Pancreas (tissue), 10 donors: Measurements from ENCODE around the gene STIM1. TPM values are rescaled to one million over a fixed set of nuclear protein-coding genes. Genes with fewer than 3 reads are reported as not detected.

Source experiments
- ATAC-seq, 4 donors: fragments of 200-7000 bp; cut with Tn5 transposase; one replicate each; pipeline versions ENCODE4 v1.8.0 to v1.9.1; 2020; ENCODE audit warnings: mild to moderate bottlenecking in 4 of 4, moderate library complexity in 4 of 4
- DNase-seq, 6 donors: peaks; one replicate each; pipeline ENCODE4 v3.0.0-alpha.2; 2020
- FAIRE-seq: peaks from 2 replicates; lab custom pipeline; 2012; peaks lifted over from hg19 to GRCh38; lab: Jason Lieb, UNC
- H3K27ac ChIP-seq, 4 donors: fragments of 200-600 bp; sonication (generic); 1 replicate in 3 of 4; 2 replicates in 1 of 4; pipeline versions ENCODE4 v1.5.0 to v1.8.0; 2020
- H3K27me3 ChIP-seq, 4 donors: fragments of 200-600 bp; one replicate each; pipeline ENCODE4 v1.8.0; 2021
- H3K36me3 ChIP-seq, 3 donors: fragments of 200-600 bp; sonication (generic) in 1 of 3; one replicate each; pipeline versions ENCODE4 v1.5.0 to v1.8.0; 2020 to 2021
- H3K4me1 ChIP-seq, 3 donors: fragments of 200-600 bp; one replicate each; pipeline ENCODE4 v1.8.0; 2021
- H3K4me3 ChIP-seq, 4 donors: fragments of 200-600 bp; sonication (generic) in 2 of 4; one replicate each; pipeline versions ENCODE4 v1.5.0 to v1.8.0; 2020 to 2021
- H3K9me3 ChIP-seq, 4 donors: fragments of 200-600 bp; one replicate each; pipeline ENCODE4 v1.8.0; 2021
- CTCF ChIP-seq, 4 donors: fragments of 200-600 bp; sonication (generic) in 3 of 4; IDR thresholded peaks; one replicate each; pipeline versions ENCODE4 v1.5.0 to v1.8.0; 2021; ENCODE audit warnings: antibody characterized with exemption in 4 of 4
- WGBS, 2 donors: extraction: QIAGEN DNeasy Blood & Tissue Kit; methylation state at CpG; one replicate each; pipeline ENCODE4 v1.1.7; 2013; 5-methylcytosine and 5-hydroxymethylcytosine counted together
- intact Hi-C, 3 donors: fragments of 100-400 bp; cut with DNase I; formaldehyde crosslinking; loops; one replicate each; pipeline versions ENCODE4 v1.11.1 to v1.14.2; 2022
- polyA plus RNA-seq, 2 donors: library from polyadenylated mRNA; stranded (reverse); fragments of 200-250 nt; gene quantifications; one replicate each; pipeline ENCODE4 v1.2.3, GENCODE V29; 2013
- total RNA-seq, 6 donors: library from RNA; stranded (reverse); fragmentation: NEBNext Ultra II Directional in 4 of 6; extraction: Animal tissue kit (Norgen Biotek cat#: 25700) in 4 of 6; gene quantifications; one replicate each; pipeline versions ENCODE4 v1.2.1 to v1.2.4, GENCODE V29; 2021 to 2023
- donor health status: healthy with polysubstance abuse.
- donor health status: DM: no; HTN: no; CAD: no; lungs with moderate emphysema.
- donor health status: DM: no; HTN: no; CAD: no.
- donor health status: control.
- donor health status: control.
- donor health status: Bipolar disorder and iron deficiency.
- donor health status: DM: yes; HTN: yes; CAD: no.
- donor health status: DM: no; HTN: no; CAD: no.
- donor health status: DM: no; HTN: no; CAD: no.
- donor health status: DM: yes; HTN: yes; CAD: no.

STIM1 gene
- total RNA-seq (10 to 100 TPM; 17.0 to 28.9 (median 20.4) TPM), polyA plus RNA-seq (10 to 100 TPM; 10.2 to 13.3 TPM)

- peak; percentile 96 to 98 (median 97) for TF ChIP-seq CTCF (IDR thresholded peaks at IDR 0.05)
- ATAC-seq (peak; percentile 89 to 95 (median 91)), DNase-seq (peak; percentile 93 to 98 (median 96)), FAIRE-seq (no peak)
- Histone ChIP-seq H3K4me1 (peaks cover 16 to 36% (median 28%) of the 10 kb centered on the region in 3 donors), H3K36me3 (no peaks in the 10 kb centered on the region), H3K9me3 (no peaks in the 10 kb centered on the region), H3K27me3 (no peaks in the 10 kb centered on the region), H3K27ac (peak within 1 kb of the TSS; percentile 85 to 96 (median 96)), H3K4me3 (peak within 1 kb of the TSS; percentile 80 to 92 (median 82))
- intact Hi-C loops = loop anchor here in 1 of 3 donors (5.0 kb wide), 1 partner anchor 217 kb away; no protein-coding TSS in a partner anchor
- WGBS, 2 donors = 0 to 1% methylated on average over 39 to 86 of the region's 87 CpGs
Measured at GRCh38 chr11:3854977-3855807, at the start of gene STIM1. Gene STIM1 (plus strand): TSS chr11:3855664. CDS start chr11:3856271, 607 bp downstream.

- Histone ChIP-seq H3K4me3 (peak within 1 kb of the TSS; percentile 68 to 94 (median 80)), H3K9me3 (no peaks in the 10 kb centered on the region), H3K36me3 (no peaks in the 10 kb centered on the region), H3K27me3 (no peaks in the 10 kb centered on the region), H3K27ac (peak within 1 kb of the TSS; percentile 45 to 81 (median 69)), H3K4me1 (no peaks in the 10 kb centered on the region)
- WGBS, 2 donors = 1% methylated on average over 53 to 55 of the region's 55 CpGs
- intact Hi-C loops = no loop called here
- ATAC-seq (peak; percentile 88 to 95 (median 90)), DNase-seq (peak; percentile 41 to 86 (median 70)), FAIRE-seq (no peak)
- peak; percentile 8 to 42 (median 32) for TF ChIP-seq CTCF (IDR thresholded peaks at IDR 0.05)
Measured at GRCh38 chr11:3807909-3808860, 47.3 kb upstream of the STIM1 start, which contains the start of gene PGAP2. Gene PGAP2 (plus strand): TSS chr11:3808560. CDS start chr11:3811260, 2,700 bp downstream.

GRCh38 chr11:3808861-3809623 lies 46.4 kb upstream of the STIM1 start:
- no peaks in the 10 kb centered on the region for H3K36me3 ChIP-seq
- peak overlapping the region in 3 of 4 donors; percentile 45 to 81 (median 69) for H3K27ac ChIP-seq
- intact Hi-C loops = no loop called here
- FAIRE-seq (no peak), DNase-seq (peak in 3 of 6 donors; percentile 41 to 67 (median 60)), ATAC-seq (peak; percentile 86 to 91 (median 88))
- peak; percentile 6 to 39 (median 25) for TF ChIP-seq CTCF (IDR thresholded peaks at IDR 0.05)
- H3K27me3 ChIP-seq = no peaks in the 10 kb centered on the region
- peak overlapping the region; percentile 68 to 94 (median 80) for H3K4me3 ChIP-seq
- no peaks in the 10 kb centered on the region for H3K4me1 ChIP-seq
- 12 to 13% methylated on average over 4 to 5 of the region's 5 CpGs for WGBS, 2 donors
- no peaks in the 10 kb centered on the region for H3K9me3 ChIP-seq

GRCh38 chr11:3809624-3809928 lies 45.9 kb upstream of the STIM1 start:
- DNase-seq = no peak
- WGBS, 2 donors = 93 to 98% methylated on average over 1 of the region's 1 CpG
- Histone ChIP-seq H3K4me1 (no peaks in the 10 kb centered on the region), H3K36me3 (no peaks in the 10 kb centered on the region), H3K27ac (no peak overlapping the region), H3K27me3 (no peaks in the 10 kb centered on the region), H3K9me3 (no peaks in the 10 kb centered on the region), H3K4me3 (no peak overlapping the region)
- no peak for TF ChIP-seq CTCF (IDR thresholded peaks at IDR 0.05)
- intact Hi-C loops = no loop called here
- no peak for FAIRE-seq
- no peak for ATAC-seq
